CD14-positive monocyte (primary cell): Measurements from ENCODE around the gene DAW1. TPM values are rescaled to one million over a fixed set of nuclear protein-coding genes. Genes with fewer than 3 reads are reported as not detected.

Experiments
- DNase-seq, 3 donors: peaks; one replicate each; pipeline ENCODE4 v3.0.0-alpha.2; 2011 to 2022
- H2AFZ ChIP-seq: 2 replicates; pipeline ENCODE4 v1.6.0; 2012; ENCODE audit warnings: mild to moderate bottlenecking, low read depth, low read length, inconsistent platforms; ENCODE audit not compliant: insufficient read depth, poor library complexity, severe bottlenecking
- H3K27ac ChIP-seq, 2 donors: 1 replicate in 1 of 2; 2 replicates in 1 of 2; pipeline ENCODE4 v1.5.1; 2012 to 2013; ENCODE audit warnings: low read length in 2 of 2, control low read depth in 1 of 2, inconsistent platforms in 1 of 2, low read depth in 1 of 2, mild to moderate bottlenecking in 1 of 2
- H3K27me3 ChIP-seq, 2 donors: one replicate each; pipeline versions ENCODE4 v1.6.0 to v1.6.1; 2011 to 2013; ENCODE audit warnings: low read length in 2 of 2; ENCODE audit not compliant: control insufficient read depth in 2 of 2, insufficient read depth in 2 of 2
- H3K36me3 ChIP-seq, 2 donors: replicated peaks in 1 of 2; 1 replicate in 1 of 2; 2 replicates in 1 of 2; pipeline versions ENCODE4 v1.5.1 to v1.6.1; 2012 to 2013; ENCODE audit warnings: low read length in 2 of 2, control low read depth in 1 of 2, inconsistent platforms in 1 of 2, mild to moderate bottlenecking in 1 of 2; ENCODE audit not compliant: insufficient read depth in 2 of 2, control insufficient read depth in 1 of 2
- H3K4me1 ChIP-seq, 2 donors: 1 replicate in 1 of 2; 2 replicates in 1 of 2; pipeline versions ENCODE4 v1.5.1 to v1.6.1; 2012 to 2013; ENCODE audit warnings: low read length in 2 of 2, control low read depth in 1 of 2, inconsistent platforms in 1 of 2, mild to moderate bottlenecking in 1 of 2, moderate library complexity in 1 of 2; ENCODE audit not compliant: insufficient read depth in 2 of 2, control insufficient read depth in 1 of 2
- H3K4me2 ChIP-seq: replicated peaks from 2 replicates; pipeline ENCODE3; 2012; ENCODE audit warnings: low read length, moderate library complexity, mild to moderate bottlenecking; ENCODE audit not compliant: poor library complexity, severe bottlenecking; ENCODE audit errors: extremely low read depth
- H3K4me3 ChIP-seq, 3 experiments: fragments of 200-600 bp in 1 of 3; sonication (generic) in 1 of 3; replicated peaks in 1 of 3; 1 replicate in 2 of 3; 2 replicates in 1 of 3; pipeline ENCODE4 v1.5.1; 2011 to 2013; ENCODE audit warnings: low read length in 3 of 3, mild to moderate bottlenecking in 3 of 3, control low read depth in 2 of 3, low read depth in 2 of 3, inconsistent platforms in 1 of 3, moderate library complexity in 1 of 3
- H3K79me2 ChIP-seq: 2 replicates; pipeline ENCODE4 v1.6.0; 2012; ENCODE audit warnings: mild to moderate bottlenecking, control low read depth, inconsistent platforms, low read length, moderate library complexity; ENCODE audit not compliant: insufficient read depth
- H3K9ac ChIP-seq: 2 replicates; pipeline ENCODE4 v1.6.0; 2017; ENCODE audit warnings: low read length, mild to moderate bottlenecking; ENCODE audit not compliant: insufficient read depth, poor library complexity, severe bottlenecking
- H3K9me3 ChIP-seq, 2 donors: replicated peaks in 1 of 2; 1 replicate in 1 of 2; 2 replicates in 1 of 2; pipeline versions ENCODE4 v1.5.1 to v1.6.1; 2012 to 2013; ENCODE audit warnings: low read length in 2 of 2, control low read depth in 1 of 2; ENCODE audit not compliant: control insufficient read depth in 1 of 2, insufficient read depth in 1 of 2
- H4K20me1 ChIP-seq: 2 replicates; pipeline ENCODE4 v1.6.0; 2012; ENCODE audit warnings: mild to moderate bottlenecking, low read length, control low read depth, moderate library complexity; ENCODE audit not compliant: insufficient read depth
- H3K27ac Mint-ChIP-seq, 7 donors: one replicate each; pipeline ENCODE4 v1.8.0; 2020; ENCODE audit warnings: mild to moderate bottlenecking in 7 of 7, mixed read lengths in 7 of 7, moderate library complexity in 6 of 7, inconsistent platforms in 2 of 7
- H3K27me3 Mint-ChIP-seq, 3 donors: one replicate each; pipeline ENCODE4 v1.8.0; 2021 to 2022; ENCODE audit warnings: low read depth in 3 of 3, mild to moderate bottlenecking in 3 of 3, mixed read lengths in 3 of 3, moderate library complexity in 3 of 3, inconsistent platforms in 1 of 3
- H3K36me3 Mint-ChIP-seq, 2 donors: one replicate each; pipeline ENCODE4 v1.8.0; 2020; ENCODE audit warnings: mixed read lengths in 2 of 2, inconsistent platforms in 1 of 2, mild to moderate bottlenecking in 1 of 2
- H3K4me1 Mint-ChIP-seq: one replicate; pipeline ENCODE4 v1.8.0; 2020; ENCODE audit warnings: mild to moderate bottlenecking, mixed read lengths
- H3K4me3 Mint-ChIP-seq, 2 donors: one replicate each; pipeline ENCODE4 v1.8.0; 2020; ENCODE audit warnings: mild to moderate bottlenecking in 2 of 2, mixed read lengths in 2 of 2, moderate library complexity in 1 of 2
- H3K9me3 Mint-ChIP-seq, 7 donors: one replicate each; pipeline ENCODE4 v1.8.0; 2020 to 2022; ENCODE audit warnings: mixed read lengths in 7 of 7, mild to moderate bottlenecking in 6 of 7, moderate library complexity in 6 of 7, inconsistent platforms in 2 of 7
- WGBS: methylation state at CpG from one replicate; pipeline ENCODE4 v1.1.5; 2013; ENCODE audit warnings: missing lambda C conversion rate; ENCODE audit not compliant: insufficient coverage; 5-methylcytosine and 5-hydroxymethylcytosine counted together
- intact Hi-C, 2 donors: fragments of 100-400 bp; cut with micrococcal nuclease; formaldehyde crosslinking; loops; one replicate each; pipeline versions ENCODE4 v1.15.0 to v1.15.1; 2023
- polyA plus RNA-seq, 3 donors: library from polyadenylated mRNA; depleted of rRNA in 1 of 3; unstranded in 2 of 3; stranded (reverse) in 1 of 3; fragments of 300-500 nt in 2 of 3; fragments of >200 nt in 1 of 3; fragmentation: Illumina TruSeq in 2 of 3; gene quantifications; 1 replicate in 2 of 3; 2 replicates in 1 of 3; pipeline ENCODE4 v1.2.3, GENCODE V29; 2012 to 2021
- TF ChIP-seq, protein P1 (sequence below): fragments of 200-600 bp; IDR thresholded peaks from one replicate; pipeline ENCODE4 v1.8.0; 2022; ENCODE audit warnings: antibody characterized with exemption, mild to moderate bottlenecking

Gene DAW1
- polyA plus RNA-seq, 3 donors, result not detected

DNA sequence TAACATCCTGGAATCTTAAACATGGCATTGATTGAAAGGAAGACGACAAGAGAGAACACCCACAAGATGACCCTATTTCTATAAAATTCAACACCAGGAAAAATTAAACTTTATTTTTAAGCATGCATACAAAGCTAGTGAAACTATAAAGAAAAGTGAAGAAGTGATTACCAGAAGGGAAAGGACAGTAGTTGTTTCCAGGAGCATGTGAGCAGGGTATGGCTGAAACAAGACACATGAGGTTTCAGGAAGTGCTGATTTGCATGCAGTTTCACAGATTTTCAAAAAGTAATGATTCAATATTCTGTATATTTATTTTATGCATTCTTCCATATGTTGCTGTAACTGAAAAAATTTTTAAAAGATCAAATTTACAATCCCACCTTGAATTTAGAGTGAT lies 24.6 kb upstream of the DAW1 start:
- Histone ChIP-seq H3K9me3 (no peaks in the 10 kb centered on the region), H3K4me3 (no peak overlapping the region), H3K27ac (no peak overlapping the region), H3K79me2 (no peaks in the 10 kb centered on the region), H3K4me1 (no peaks in the 10 kb centered on the region), H2AFZ (no peak overlapping the region), H4K20me1 (no peaks in the 10 kb centered on the region), H3K27me3 (peaks cover 0 to 2% of the 10 kb centered on the region in 2 donors), H3K36me3 (no peaks in the 10 kb centered on the region), H3K9ac (no peak overlapping the region), H3K4me2 (no peak overlapping the region)
- intact Hi-C loops, result no loop called here
- TF ChIP-seq, protein P1, sequence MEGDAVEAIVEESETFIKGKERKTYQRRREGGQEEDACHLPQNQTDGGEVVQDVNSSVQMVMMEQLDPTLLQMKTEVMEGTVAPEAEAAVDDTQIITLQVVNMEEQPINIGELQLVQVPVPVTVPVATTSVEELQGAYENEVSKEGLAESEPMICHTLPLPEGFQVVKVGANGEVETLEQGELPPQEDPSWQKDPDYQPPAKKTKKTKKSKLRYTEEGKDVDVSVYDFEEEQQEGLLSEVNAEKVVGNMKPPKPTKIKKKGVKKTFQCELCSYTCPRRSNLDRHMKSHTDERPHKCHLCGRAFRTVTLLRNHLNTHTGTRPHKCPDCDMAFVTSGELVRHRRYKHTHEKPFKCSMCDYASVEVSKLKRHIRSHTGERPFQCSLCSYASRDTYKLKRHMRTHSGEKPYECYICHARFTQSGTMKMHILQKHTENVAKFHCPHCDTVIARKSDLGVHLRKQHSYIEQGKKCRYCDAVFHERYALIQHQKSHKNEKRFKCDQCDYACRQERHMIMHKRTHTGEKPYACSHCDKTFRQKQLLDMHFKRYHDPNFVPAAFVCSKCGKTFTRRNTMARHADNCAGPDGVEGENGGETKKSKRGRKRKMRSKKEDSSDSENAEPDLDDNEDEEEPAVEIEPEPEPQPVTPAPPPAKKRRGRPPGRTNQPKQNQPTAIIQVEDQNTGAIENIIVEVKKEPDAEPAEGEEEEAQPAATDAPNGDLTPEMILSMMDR, result no peak
- Mint-ChIP-seq H3K4me1 (no peaks in the 10 kb centered on the region), H3K36me3 (no peaks in the 10 kb centered on the region), H3K4me3 (peak overlapping the region in 1 of 2 donors; percentile 33), H3K9me3 (peaks cover 0 to 2% (median 0%) of the 10 kb centered on the region in 7 donors), H3K27me3 (peaks cover 8 to 11% (median 9%) of the 10 kb centered on the region in 3 donors), H3K27ac (no peak overlapping the region)
- WGBS, result no CpG with 5 or more reads among the region's 1 CpG
- DNase-seq, result no peak

DNA sequence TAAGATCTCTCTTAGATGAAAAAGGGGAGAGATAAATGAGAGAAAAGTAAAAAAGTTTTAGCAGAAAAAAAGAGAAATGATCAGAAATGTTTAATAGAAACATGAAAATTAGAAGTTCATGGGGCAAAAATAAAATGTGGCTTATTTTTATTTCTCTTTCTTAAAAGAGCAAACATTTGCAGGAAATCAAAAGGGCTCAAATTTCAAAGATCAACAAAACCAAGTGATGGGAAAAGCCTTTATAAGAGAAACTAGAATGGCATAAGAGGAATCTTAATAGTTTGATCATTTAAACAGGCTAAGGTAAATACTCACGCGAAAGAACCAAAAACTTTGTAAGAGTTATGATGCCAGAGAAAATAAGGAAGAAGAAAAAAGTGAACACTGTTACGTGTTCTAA lies 23.3 kb upstream of the DAW1 start:
- Histone ChIP-seq H4K20me1 (no peaks in the 10 kb centered on the region), H3K79me2 (no peaks in the 10 kb centered on the region), H3K27me3 (peaks cover 2 to 7% of the 10 kb centered on the region in 2 donors), H3K9me3 (no peaks in the 10 kb centered on the region), H3K36me3 (no peaks in the 10 kb centered on the region), H3K27ac (no peak overlapping the region), H3K4me1 (no peaks in the 10 kb centered on the region), H2AFZ (no peak overlapping the region), H3K4me3 (no peak overlapping the region), H3K9ac (no peak overlapping the region), H3K4me2 (no peak overlapping the region)
- no CpG with 5 or more reads among the region's 3 CpGs for WGBS
- no peaks in the 10 kb centered on the region for H3K4me1 Mint-ChIP-seq
- DNase-seq, result no peak
- H3K27me3 Mint-ChIP-seq, result peaks cover 9 to 16% (median 12%) of the 10 kb centered on the region in 3 donors
- no peak overlapping the region for H3K27ac Mint-ChIP-seq
- H3K9me3 Mint-ChIP-seq, result peaks cover 0 to 2% (median 0%) of the 10 kb centered on the region in 7 donors
- intact Hi-C loops, result no loop called here
- TF ChIP-seq, protein P1, result no peak
- no peaks in the 10 kb centered on the region for H3K36me3 Mint-ChIP-seq
- H3K4me3 Mint-ChIP-seq, result peak overlapping the region in 1 of 2 donors; percentile 47
